ENCODE results near the gene CWH43.
"Not testable (repeated sequence)": the region's sequence is repeated elsewhere in the genome, so short reads cannot be mapped to it uniquely, and the experiment has no call there.

DNA sequence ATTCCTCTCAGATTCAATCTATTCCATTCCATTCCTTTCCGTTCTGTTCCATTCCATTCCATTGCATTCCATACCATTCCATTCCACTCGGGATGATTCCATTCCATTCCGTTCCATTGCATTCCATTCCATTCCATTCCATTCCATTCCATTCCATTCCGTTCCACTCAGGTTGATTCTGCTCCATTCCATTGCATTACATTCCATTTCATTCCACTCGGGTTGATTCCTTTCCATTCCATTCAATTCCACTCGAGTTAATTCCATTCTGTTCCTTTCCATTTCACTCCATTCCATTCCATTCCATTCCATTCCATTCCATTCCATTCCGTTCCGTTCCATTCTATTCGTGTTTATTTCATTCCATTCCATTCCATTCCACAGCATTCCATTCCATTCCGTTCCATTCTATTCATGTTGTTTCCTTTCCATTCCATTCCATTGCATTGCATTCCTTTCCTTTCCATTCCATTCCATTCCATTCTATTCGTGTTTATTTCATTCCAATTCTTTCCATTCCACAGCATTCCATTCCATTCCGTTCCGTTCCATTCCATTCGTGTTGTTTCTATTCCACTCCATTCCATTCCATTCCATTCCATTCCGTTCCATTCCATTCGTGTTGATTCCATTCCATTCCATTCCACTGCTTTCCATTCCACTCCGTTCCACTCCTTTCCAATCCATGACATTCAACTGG is 118.3 kb downstream of the CWH43 start:
- TF ChIP-seq, protein P1, sequence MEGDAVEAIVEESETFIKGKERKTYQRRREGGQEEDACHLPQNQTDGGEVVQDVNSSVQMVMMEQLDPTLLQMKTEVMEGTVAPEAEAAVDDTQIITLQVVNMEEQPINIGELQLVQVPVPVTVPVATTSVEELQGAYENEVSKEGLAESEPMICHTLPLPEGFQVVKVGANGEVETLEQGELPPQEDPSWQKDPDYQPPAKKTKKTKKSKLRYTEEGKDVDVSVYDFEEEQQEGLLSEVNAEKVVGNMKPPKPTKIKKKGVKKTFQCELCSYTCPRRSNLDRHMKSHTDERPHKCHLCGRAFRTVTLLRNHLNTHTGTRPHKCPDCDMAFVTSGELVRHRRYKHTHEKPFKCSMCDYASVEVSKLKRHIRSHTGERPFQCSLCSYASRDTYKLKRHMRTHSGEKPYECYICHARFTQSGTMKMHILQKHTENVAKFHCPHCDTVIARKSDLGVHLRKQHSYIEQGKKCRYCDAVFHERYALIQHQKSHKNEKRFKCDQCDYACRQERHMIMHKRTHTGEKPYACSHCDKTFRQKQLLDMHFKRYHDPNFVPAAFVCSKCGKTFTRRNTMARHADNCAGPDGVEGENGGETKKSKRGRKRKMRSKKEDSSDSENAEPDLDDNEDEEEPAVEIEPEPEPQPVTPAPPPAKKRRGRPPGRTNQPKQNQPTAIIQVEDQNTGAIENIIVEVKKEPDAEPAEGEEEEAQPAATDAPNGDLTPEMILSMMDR (IDR thresholded peaks at IDR 0.05), result not testable (repeated sequence)
- TF ChIP-seq EZH2 (IDR thresholded peaks at IDR 0.05; ENCODE audit: borderline replicate concordance, insufficient read depth, low read depth, low read length, poor library complexity, severe bottlenecking), result not testable (repeated sequence)
